Eye (tissue), 1 donor: ENCODE measurements around the gene CCDC177.

Experiments
- DNase-seq: peaks from one replicate; pipeline ENCODE4 v3.0.0-alpha.2; 2015

CCDC177 gene

GRCh38 chr14:69527635-69528034 lies 47.0 kb downstream of the CCDC177 start:
- no peak for DNase-seq

- DNase-seq: no peak
These were observed 48.8 kb downstream of the CCDC177 start for GRCh38 chr14:69525896-69526295.

GRCh38 chr14:69522026-69522425 lies 52.6 kb downstream of the CCDC177 start:
- DNase-seq: no peak
